ENCODE measurements around the gene SUN1.
"Not testable (repeated sequence)": the region's sequence is repeated elsewhere in the genome, so short reads cannot be mapped to it uniquely, and the experiment has no call there.

Gene SUN1

GRCh38 chr7:902996-903395, 70.7 kb downstream of the SUN1 start:
- in situ Hi-C loops (cut with MboI; ENCODE audit: low sequenced_read_pairs), result no loop called here

GRCh38 chr7:903921-904755, 71.9 kb downstream of the SUN1 start:
- in situ Hi-C loops (cut with MboI; ENCODE audit: low sequenced_read_pairs), result no loop called here

- in situ Hi-C loops (cut with MboI; ENCODE audit: low sequenced_read_pairs), result no loop called here
These were observed 72.6 kb downstream of the SUN1 start for GRCh38 chr7:904847-905246.

DNA sequence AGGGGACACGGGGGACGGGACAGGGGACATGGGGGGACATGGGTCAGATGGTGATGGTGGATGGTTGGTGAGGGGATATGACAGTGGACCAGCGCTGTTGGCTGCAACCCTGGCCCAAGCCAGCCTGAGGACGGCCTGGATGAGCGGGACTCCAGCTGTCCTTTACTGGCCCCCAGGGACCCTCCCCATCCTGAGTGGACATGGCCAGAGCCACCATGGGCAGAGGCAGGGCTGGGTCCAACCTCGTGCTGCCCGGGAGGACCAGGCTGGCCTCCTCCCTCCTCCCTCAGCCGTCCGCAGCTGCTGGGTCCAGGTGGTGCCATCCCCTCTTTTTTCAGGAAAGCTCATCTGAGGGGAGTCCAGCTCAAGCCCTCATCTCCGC, 74.5 kb downstream of the SUN1 start:
- in situ Hi-C loops (cut with MboI; ENCODE audit: low sequenced_read_pairs), result no loop called here

DNA sequence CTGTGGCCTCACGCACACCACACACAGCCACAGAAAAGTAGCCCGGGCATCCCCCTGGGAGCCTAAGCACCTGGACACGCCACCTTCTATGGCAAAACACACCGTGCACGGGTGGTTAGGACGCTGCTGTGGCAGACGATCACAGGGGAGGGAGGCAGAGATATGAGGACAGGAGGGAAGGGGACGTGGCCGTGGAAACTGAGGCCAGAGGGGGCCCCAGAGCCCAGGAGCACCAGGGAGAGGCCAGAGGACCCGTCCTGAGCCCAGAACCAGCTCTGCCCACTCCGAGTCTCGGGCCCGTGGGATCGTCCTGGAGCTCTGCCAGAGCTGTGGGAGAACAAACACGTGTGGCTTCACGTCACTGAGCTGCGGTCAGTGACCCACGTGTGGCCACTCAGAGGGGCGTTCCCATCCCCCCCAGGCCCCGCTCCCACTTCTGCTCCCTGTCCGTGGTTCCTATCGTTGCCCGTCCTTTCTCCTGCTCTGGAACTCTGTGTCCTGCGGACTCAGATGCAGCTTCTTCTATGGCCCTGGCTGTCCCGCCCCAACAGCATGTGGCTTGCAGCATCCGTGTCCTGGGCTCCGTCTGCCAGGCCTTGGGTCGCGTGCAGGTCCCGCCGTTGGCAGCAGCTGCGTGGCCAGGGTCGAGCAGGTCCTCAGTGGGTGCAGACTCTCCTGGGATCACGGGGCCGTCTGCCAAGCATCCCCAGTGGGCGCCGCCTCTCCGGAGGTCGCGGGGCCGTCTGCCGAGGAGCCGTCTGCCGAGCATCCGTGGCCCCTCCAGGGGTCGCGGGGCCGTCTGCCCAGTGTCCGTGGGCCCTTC, 75.1 kb downstream of the SUN1 start:
- in situ Hi-C loops (cut with MboI; ENCODE audit: low sequenced_read_pairs), result no loop called here

GRCh38 chr7:908159-908581, 75.9 kb downstream of the SUN1 start:
- in situ Hi-C loops (cut with MboI; ENCODE audit: low sequenced_read_pairs), result no loop called here

- in situ Hi-C loops (cut with MboI; ENCODE audit: low sequenced_read_pairs), result not testable (repeated sequence)
These were observed 76.5 kb downstream of the SUN1 start for GRCh38 chr7:908591-909357.

- in situ Hi-C loops (cut with MboI; ENCODE audit: low sequenced_read_pairs), result no loop called here
These were observed 77.4 kb downstream of the SUN1 start for GRCh38 chr7:909358-910329.

GRCh38 chr7:910441-910861, 78.2 kb downstream of the SUN1 start:
- in situ Hi-C loops (cut with MboI; ENCODE audit: low sequenced_read_pairs), result no loop called here

GRCh38 chr7:910931-911431, 78.7 kb downstream of the SUN1 start:
- in situ Hi-C loops (cut with MboI; ENCODE audit: low sequenced_read_pairs), result no loop called here

GRCh38 chr7:911791-912480, 79.7 kb downstream of the SUN1 start:
- in situ Hi-C loops (cut with MboI; ENCODE audit: low sequenced_read_pairs), result no loop called here

DNA sequence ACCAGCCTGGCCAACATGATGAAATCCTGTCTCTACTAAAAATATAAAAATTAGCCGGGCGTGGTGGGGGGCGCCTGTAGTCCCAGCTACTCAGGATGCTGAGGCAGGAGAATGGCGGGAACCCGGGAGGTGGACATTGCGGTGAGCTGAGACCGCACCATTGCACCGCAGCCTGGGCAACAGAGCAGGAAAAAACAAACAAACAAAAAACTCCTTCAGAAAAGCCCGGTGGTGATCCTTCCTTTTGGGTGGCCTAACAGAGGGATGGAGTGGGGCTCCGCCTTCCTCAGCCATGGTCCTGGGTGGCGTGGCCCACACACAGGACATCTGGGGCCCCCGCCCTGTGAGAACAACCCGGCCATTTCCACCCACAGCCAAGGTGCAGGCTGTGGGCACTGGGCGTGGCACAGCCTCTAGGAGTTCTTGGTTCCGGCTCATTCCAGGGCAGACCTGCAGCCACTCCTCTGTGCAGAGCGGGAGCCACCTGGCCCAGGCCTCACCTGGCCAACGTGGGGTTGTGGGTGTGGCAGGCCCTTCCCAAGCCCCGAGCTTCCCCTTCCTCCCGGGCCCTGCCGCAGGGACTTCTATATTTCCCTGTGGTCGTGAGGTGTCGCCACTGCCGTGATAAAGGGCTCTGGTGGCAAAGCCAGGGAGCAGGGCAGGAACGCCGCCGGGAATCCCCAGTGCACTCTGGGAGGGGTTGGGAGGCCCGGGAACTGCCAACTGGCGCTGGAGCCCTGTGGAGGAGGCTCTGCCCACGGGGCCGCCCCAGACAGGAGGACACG, 81.7 kb downstream of the SUN1 start:
- in situ Hi-C loops (cut with MboI; ENCODE audit: low sequenced_read_pairs), result no loop called here

- in situ Hi-C loops (cut with MboI; ENCODE audit: low sequenced_read_pairs), result no loop called here
These were observed 82.4 kb downstream of the SUN1 start for GRCh38 chr7:914521-915194.

DNA sequence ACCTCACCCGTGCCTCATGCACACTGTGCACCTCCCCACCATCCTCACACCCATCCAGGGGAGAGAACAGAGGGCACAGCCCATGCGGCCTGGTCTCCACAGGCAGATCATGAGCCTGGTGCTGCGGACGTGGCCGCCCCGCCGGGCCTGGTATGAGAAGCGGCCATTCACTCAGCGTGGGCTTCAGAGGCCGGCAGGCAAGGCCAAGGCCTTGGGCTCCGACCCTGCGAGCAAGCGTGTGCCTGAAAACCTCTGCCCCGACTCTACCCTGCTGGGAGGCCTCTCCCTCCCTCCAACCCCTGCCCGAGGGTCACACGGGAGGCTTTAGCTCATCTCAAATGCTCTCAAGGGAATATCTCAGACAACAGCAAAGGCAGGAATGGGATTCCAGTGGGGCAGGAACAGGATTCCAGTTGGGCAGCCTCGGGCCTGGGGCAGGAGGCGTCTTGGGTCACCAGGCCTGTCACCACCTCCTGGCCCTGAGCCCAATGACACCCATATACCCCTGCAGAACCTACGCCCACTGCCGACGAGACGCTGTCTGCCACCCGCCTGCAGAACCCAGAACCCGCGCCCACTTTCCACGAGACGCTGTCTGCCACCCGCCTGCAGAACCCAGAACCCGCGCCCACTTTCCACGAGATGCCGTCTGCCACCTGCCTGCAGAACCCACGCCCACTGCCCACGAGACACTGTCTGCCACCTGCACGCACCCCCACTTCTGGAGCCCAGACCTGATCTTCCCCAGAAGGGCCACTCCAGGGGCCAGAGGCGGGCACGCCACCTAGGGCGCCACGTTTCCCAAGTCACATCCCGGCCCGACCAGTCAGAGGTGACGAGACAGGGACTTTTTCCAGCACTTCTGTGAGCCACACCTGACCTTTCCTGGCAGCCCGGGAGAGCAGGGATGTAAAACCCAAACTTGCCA, 83.3 kb downstream of the SUN1 start:
- in situ Hi-C loops (cut with MboI; ENCODE audit: low sequenced_read_pairs), result no loop called here

- in situ Hi-C loops (cut with MboI; ENCODE audit: low sequenced_read_pairs), result no loop called here
These were observed 84.1 kb downstream of the SUN1 start for GRCh38 chr7:916291-916941.

Measured in hTERT RPE-1 (cell line).